K562 (cell line): Measurements from ENCODE around the gene ABHD16A. TPM values are rescaled to one million over a fixed set of nuclear protein-coding genes. Genes with fewer than 3 reads are reported as not detected.

Experiments
- ATAC-seq: fragments of 200-7000 bp; cut with Tn5 transposase; 3 replicates; pipeline ENCODE4 v1.9.1; 2020; ENCODE audit warnings: moderate library complexity
- BruUV-seq: library from RNA; stranded (reverse); fragments of 400-500 nt; replicated peaks from 2 replicates; lab custom pipeline; 2021; lab: Mats Ljungman, UMichigan
- CTCF ChIA-PET: fragments of 300-600 bp; formaldehyde crosslinking; extraction: SDS; loops from one replicate; lab custom pipeline; 2021; ENCODE audit warnings: low intra/inter-chr PET ratio; lab: Yijun Ruan, JAX
- POLR2A ChIA-PET: fragments of 300-600, 350-650 bp; sonication (Branson Sonifier 250); formaldehyde crosslinking; extraction: SDS; loops from one replicate; lab custom pipeline; 2021; ENCODE audit warnings: antibody characterized with exemption, inconsistent platforms; lab: Yijun Ruan, JAX
- DNase-seq, 4 experiments: peaks; one replicate each; pipeline versions ENCODE4 v3.0.0 to v3.0.0-alpha.2; 2011 to 2018; ENCODE audit warnings: low spot score in 3 of 4, mixed read lengths in 3 of 4; ENCODE audit errors: extremely low read depth in 1 of 4
- FAIRE-seq: peaks from 2 replicates; lab custom pipeline; 2011; peaks lifted over from hg19 to GRCh38; lab: Jason Lieb, UNC
- H2AFZ ChIP-seq: 2 replicates; pipeline ENCODE4 v1.6.0; 2011; ENCODE audit warnings: low read depth, low read length, control low read depth, inconsistent platforms
- H3K27ac ChIP-seq: fragments of 200-600 bp; 3 replicates; pipeline ENCODE4 v1.8.0; 2011; ENCODE audit warnings: low read depth, mild to moderate bottlenecking, control low read depth, inconsistent platforms, low read length, moderate library complexity, mixed read lengths; ENCODE audit errors: extremely low read depth
- H3K27me3 ChIP-seq, 2 experiments: fragments of 300-600 bp in 1 of 2; 2 replicates in 1 of 2; 3 replicates in 1 of 2; pipeline versions ENCODE4 v1.6.0 to v1.8.0; 2011; ENCODE audit warnings: inconsistent platforms in 2 of 2, low read length in 2 of 2, mild to moderate bottlenecking in 1 of 2, mixed read lengths in 1 of 2, moderate library complexity in 1 of 2; ENCODE audit not compliant: control insufficient read depth in 2 of 2, insufficient read depth in 2 of 2
- H3K36me3 ChIP-seq: fragments of 300-600 bp; 3 replicates; pipeline ENCODE4 v1.8.0; 2011; ENCODE audit warnings: mild to moderate bottlenecking, low read length, inconsistent platforms; ENCODE audit not compliant: control insufficient read depth, insufficient read depth
- H3K4me1 ChIP-seq, 2 experiments: fragments of 200-600 bp in 1 of 2; replicated peaks in 1 of 2; 2 replicates in 1 of 2; 3 replicates in 1 of 2; pipeline versions ENCODE4 v1.5.1 to v1.8.0; 2011; ENCODE audit warnings: inconsistent platforms in 2 of 2, low read length in 2 of 2, mild to moderate bottlenecking in 1 of 2, mixed read lengths in 1 of 2, moderate library complexity in 1 of 2; ENCODE audit not compliant: control insufficient read depth in 2 of 2, insufficient read depth in 2 of 2
- H3K4me2 ChIP-seq: 2 replicates; pipeline ENCODE4 v1.6.1; 2011; ENCODE audit warnings: low read length, control low read depth, inconsistent platforms, mixed read lengths; ENCODE audit not compliant: insufficient read depth
- H3K4me3 ChIP-seq: fragments of 200-600 bp; sonication (generic), shearing (Covaris generic); 2 replicates; pipeline ENCODE4 v1.5.1; 2016; ENCODE audit warnings: control low read depth, inconsistent platforms
- H3K79me2 ChIP-seq: fragments of 200-600 bp; 3 replicates; pipeline ENCODE4 v1.8.0; 2011; ENCODE audit warnings: low read length, inconsistent platforms; ENCODE audit not compliant: control insufficient read depth, insufficient read depth
- H3K9ac ChIP-seq, 2 experiments: 2 replicates each; pipeline versions ENCODE4 v1.6.0 to v1.6.1; 2011; ENCODE audit warnings: low read depth in 2 of 2, low read length in 2 of 2, control low read depth in 1 of 2, inconsistent platforms in 1 of 2, mild to moderate bottlenecking in 1 of 2, mixed read lengths in 1 of 2; ENCODE audit not compliant: insufficient read depth in 1 of 2
- H3K9me1 ChIP-seq: one replicate; pipeline ENCODE4 v1.6.0; 2011; ENCODE audit warnings: inconsistent platforms, mild to moderate bottlenecking, low read length, moderate library complexity; ENCODE audit not compliant: control insufficient read depth, insufficient read depth
- H3K9me3 ChIP-seq: replicated peaks from 2 replicates; pipeline ENCODE4 v1.5.1; 2011; ENCODE audit warnings: low read depth, low read length, inconsistent platforms; ENCODE audit not compliant: control insufficient read depth, insufficient read depth
- H4K20me1 ChIP-seq: replicated peaks from 2 replicates; pipeline ENCODE4 v1.6.1; 2011; ENCODE audit warnings: low read length, inconsistent platforms, mixed read lengths; ENCODE audit not compliant: control insufficient read depth, insufficient read depth
- BCLAF1 ChIP-seq, 2 experiments: fragments of 450-650 bp in 1 of 2; IDR thresholded peaks; 2 replicates each; pipeline ENCODE4 v1.6.1; 2011 to 2017; ENCODE audit warnings: low read depth in 2 of 2, antibody characterized with exemption in 1 of 2, borderline replicate concordance in 1 of 2, low read length in 1 of 2, mild to moderate bottlenecking in 1 of 2, mixed read lengths in 1 of 2; ENCODE audit not compliant: control insufficient read depth in 1 of 2
- FOXK1 ChIP-seq: sonication (generic); formaldehyde crosslinking; IDR thresholded peaks from 2 replicates; pipeline ENCODE4 v1.8.0; 2022; ENCODE audit warnings: missing genetic modification reagents, mild to moderate bottlenecking, borderline replicate concordance
- HIVEP1 ChIP-seq: fragments of 250-450 bp; sonication (Bioruptor Pico); IDR thresholded peaks from 2 replicates; pipeline ENCODE4 v1.4.0; 2020; ENCODE audit warnings: mild to moderate bottlenecking
- MECOM ChIP-seq: fragments of 250-450 bp; sonication (Bioruptor Pico); IDR thresholded peaks from 2 replicates; pipeline ENCODE4 v1.8.0; 2022; ENCODE audit warnings: inconsistent platforms
- NFIX ChIP-seq: fragments of 250-450 bp; sonication (Bioruptor Pico); IDR thresholded peaks from 2 replicates; pipeline ENCODE4 v1.4.0; 2020; ENCODE audit warnings: low read depth, mild to moderate bottlenecking, moderate library complexity
- RB1 ChIP-seq: fragments of 450-650 bp; IDR thresholded peaks from 2 replicates; pipeline ENCODE4 v1.6.1; 2017; ENCODE audit warnings: low read depth, mild to moderate bottlenecking
- SETDB1 ChIP-seq: IDR thresholded peaks from one replicate; pipeline ENCODE4 v1.6.1; 2012; ENCODE audit warnings: low read length, control low read depth, inconsistent platforms
- SUPT5H ChIP-seq: fragments of 450-650 bp; IDR thresholded peaks from 2 replicates; pipeline ENCODE4 v1.6.1; 2016
- ZBTB12 ChIP-seq: fragments of 250-450 bp; sonication (Bioruptor Pico); IDR thresholded peaks from 2 replicates; pipeline ENCODE4 v1.4.0; 2020
- ZNF133 ChIP-seq: fragments of 250-450 bp; sonication (Bioruptor Pico); IDR thresholded peaks from 2 replicates; pipeline ENCODE4 v1.4.0; 2020; ENCODE audit warnings: mild to moderate bottlenecking
- ZNF212 ChIP-seq: fragments of 450-650 bp; formaldehyde crosslinking; IDR thresholded peaks from 2 replicates; pipeline ENCODE4 v1.4.0; 2020; ENCODE audit warnings: mild to moderate bottlenecking
- ZNF316 ChIP-seq: fragments of 450-650 bp; IDR thresholded peaks from 2 replicates; pipeline ENCODE4 v1.6.1; 2016
- ZNF444 ChIP-seq: fragments of 250-450 bp; sonication (Bioruptor Pico); IDR thresholded peaks from 2 replicates; pipeline ENCODE4 v1.4.0; 2020; ENCODE audit warnings: mild to moderate bottlenecking, moderate library complexity
- ZNF507 ChIP-seq: conservative IDR thresholded peaks from 2 replicates; pipeline ENCODE4 v1.6.1; 2017; ENCODE audit warnings: missing genetic modification characterization, missing compliant biosample characterization
- ZNF551 ChIP-seq: fragments of 250-450 bp; sonication (Bioruptor Pico); IDR thresholded peaks from 2 replicates; pipeline ENCODE4 v1.5.0; 2021; ENCODE audit warnings: mild to moderate bottlenecking, moderate library complexity
- WGBS: fragments of 100-300 bp; shearing (Covaris generic); methylation state at CpG from one replicate; pipeline ENCODE4 v1.1.6; 2016; ENCODE audit warnings: low coverage, mixed read lengths; ENCODE audit not compliant: insufficient coverage; ENCODE audit errors: missing lambda C conversion rate; 5-methylcytosine and 5-hydroxymethylcytosine counted together
- in situ Hi-C: fragments of 300-500 bp; cut with MboI; formaldehyde crosslinking; loops from 4 replicates; pipeline ENCODE4 v1.15.0; 2018; ENCODE audit warnings: inconsistent platforms, mixed read lengths
- intact Hi-C: fragments of 100-400 bp; cut with micrococcal nuclease; formaldehyde crosslinking; loops from 2 replicates; pipeline ENCODE4 v1.14.2; 2022
- polyA plus RNA-seq, 8 experiments: library from polyadenylated mRNA; depleted of rRNA in 4 of 8; stranded (reverse) in 5 of 8; unstranded in 3 of 8; fragments of >200 nt; fragmentation: Nextera tagmentation in 2 of 8; fragmentation: Illumina TruSeq in 1 of 8; extraction: Ambion mirVana in 2 of 8; extraction: Trizol in 1 of 8; gene quantifications; 2 replicates each; pipeline versions ENCODE4 v1.2.1 to v1.2.3, GENCODE V29; 2011 to 2014; ENCODE audit warnings: inconsistent platforms in 1 of 8, missing spikeins in 1 of 8
- total RNA-seq, 7 experiments: library from RNA; depleted of rRNA in 6 of 7; stranded (reverse); fragments of >200 nt in 6 of 7; fragmentation: Illumina TruSeq in 2 of 7; extraction: Trizol in 2 of 7; gene quantifications; 2 replicates each; pipeline versions ENCODE4 v1.2.1 to v1.2.3, GENCODE V29; 2011 to 2021; ENCODE audit warnings: low replicate concordance in 1 of 7
- TF ChIP-seq, protein P1 (sequence below): fragments of 450-650 bp; formaldehyde crosslinking; IDR thresholded peaks from 2 replicates; pipeline ENCODE4 v1.4.0; 2020; ENCODE audit warnings: mild to moderate bottlenecking, mixed read lengths

ABHD16A gene
- total and polyA plus RNA-seq, 9 of the 15 experiments (the other 6 are each of a cell fraction or from before 2014, with no cell fraction given) = 25.8 to 120 (median 81.6) TPM

DNA sequence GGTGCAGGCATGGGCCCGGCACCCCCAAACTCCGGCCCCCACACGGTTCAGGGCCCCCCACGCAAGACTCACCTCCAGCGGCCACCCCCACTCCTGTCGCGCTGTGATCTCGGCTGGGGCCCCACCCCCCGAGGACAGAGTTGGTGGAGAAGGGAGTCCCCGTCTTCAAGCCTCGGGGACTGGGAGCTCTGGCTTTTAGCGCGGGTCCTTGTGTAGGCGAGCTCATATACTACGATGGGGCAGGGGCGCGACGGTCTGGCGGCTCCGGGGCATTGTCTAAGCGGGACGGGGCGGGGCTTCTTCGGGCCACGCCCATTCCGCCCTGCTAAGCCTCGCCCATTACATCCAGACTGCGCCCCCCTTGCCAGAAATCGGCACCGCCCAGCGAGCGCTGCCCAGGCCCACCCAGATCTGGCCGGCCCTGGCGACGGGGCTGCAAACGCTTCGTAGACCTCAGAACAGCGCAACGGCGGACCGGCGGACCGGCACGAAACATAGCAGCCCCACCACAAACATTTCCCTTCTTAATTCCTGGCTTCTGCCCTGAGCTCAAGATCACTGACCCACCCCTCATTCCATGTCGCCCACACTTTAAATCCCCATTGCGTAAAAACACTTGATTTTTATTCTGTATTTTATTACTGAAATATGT lies 27.0 kb upstream of the ABHD16A start:
- peaks cover 75% of the 10 kb centered on the region for H3K36me3 ChIP-seq
- CTCF ChIA-PET = interaction anchor here (0.7 to 2.0 kb wide), 3 partner anchors 30 to 50 kb away, joined by 3 to 18 read pairs (median 4); no protein-coding TSS in a partner anchor
- H3K9me1 ChIP-seq = peaks cover 5% of the 10 kb centered on the region
- H3K4me3 ChIP-seq = peak overlapping the region; percentile 65
- BruUV-seq = no TSS peak
- in situ Hi-C loops = no loop called here
- peaks cover 18% of the 10 kb centered on the region for H4K20me1 ChIP-seq
- H3K4me1 ChIP-seq = peaks cover 53 to 67% of the 10 kb centered on the region in 2 experiments
- H3K27ac ChIP-seq = peak overlapping the region; percentile 75
- peaks cover 46% of the 10 kb centered on the region for H3K79me2 ChIP-seq
- FAIRE-seq (peak; percentile 23), ATAC-seq (peak; percentile 82), DNase-seq (peak; percentile 96 to 98 (median 98))
- H3K4me2 ChIP-seq = peak overlapping the region; percentile 94
- no peaks in the 10 kb centered on the region for H3K27me3 ChIP-seq
- no peaks in the 10 kb centered on the region for H3K9me3 ChIP-seq
- H3K9ac ChIP-seq = peak overlapping the region; percentile 58 to 85
- WGBS = 3% methylated on average over 46 of the region's 46 CpGs
- POLR2A ChIA-PET = interaction anchor here (0.6 to 15.0 kb wide), 44 partner anchors 4 to 244 kb away, joined by 3 to 236 read pairs (median 5); partner anchors contain the start of genes ABHD16A, C6orf47, CLIC1 and CSNK2B
- peak overlapping the region; percentile 37; the same call in 1 of the 2 replicates for H2AFZ ChIP-seq
- intact Hi-C loops = loop anchor here (1.0 to 10.0 kb wide), 5 partner anchors 39 to 245 kb away; partner anchors contain the start of genes DXO, HSPA1B and VARS1
- TF ChIP-seq SETDB1 (peak; percentile 68), FOXK1 (CRISPR knock-in tag) (peak; percentile 91; the same call in 1 of the 2 replicates), RB1 (no peak), ZNF133 (peak; percentile 61; the same call in 1 of the 2 replicates), BCLAF1 (IDR thresholded peaks at IDR 0.05; ENCODE audit: borderline replicate concordance in 1 of 2, control insufficient read depth in 1 of 2, low read depth in 2 of 2, low read length in 1 of 2) (peak; percentile 74 to 86), HIVEP1 (CRISPR knock-in tag) (peak; percentile 88), ZNF551 (peak; percentile 96), ZNF212 (CRISPR knock-in tag) (peak; percentile 98), ZNF444 (CRISPR knock-in tag) (peak; percentile 95), MECOM (CRISPR knock-in tag) (0 out of 2 replicates have a peak, but pooled peaks have one; percentile 62), ZNF507 (tag) (no peak), SUPT5H (peak; percentile 99), ZBTB12 (peak; percentile 68), ZNF316 (no peak), NFIX (CRISPR knock-in tag) (0 out of 2 replicates have a peak, but pooled peaks have one; percentile 15)
- TF ChIP-seq, protein P1, sequence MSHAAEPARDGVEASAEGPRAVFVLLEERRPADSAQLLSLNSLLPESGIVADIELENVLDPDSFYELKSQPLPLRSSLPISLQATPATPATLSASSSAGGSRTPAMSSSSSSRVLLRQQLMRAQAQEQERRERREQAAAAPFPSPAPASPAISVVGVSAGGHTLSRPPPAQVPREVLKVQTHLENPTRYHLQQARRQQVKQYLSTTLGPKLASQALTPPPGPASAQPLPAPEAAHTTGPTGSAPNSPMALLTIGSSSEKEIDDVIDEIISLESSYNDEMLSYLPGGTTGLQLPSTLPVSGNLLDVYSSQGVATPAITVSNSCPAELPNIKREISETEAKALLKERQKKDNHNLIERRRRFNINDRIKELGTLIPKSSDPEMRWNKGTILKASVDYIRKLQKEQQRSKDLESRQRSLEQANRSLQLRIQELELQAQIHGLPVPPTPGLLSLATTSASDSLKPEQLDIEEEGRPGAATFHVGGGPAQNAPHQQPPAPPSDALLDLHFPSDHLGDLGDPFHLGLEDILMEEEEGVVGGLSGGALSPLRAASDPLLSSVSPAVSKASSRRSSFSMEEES = peak; percentile 84
